ENCODE measurements around the gene BCL7C. TPM values are rescaled to one million over a fixed set of nuclear protein-coding genes. Genes with fewer than 3 reads are reported as not detected.
"Not testable (repeated sequence)": the region's sequence is repeated elsewhere in the genome, so short reads cannot be mapped to it uniquely, and the experiment has no call there.

BCL7C gene
- total RNA-seq, result 10 to 100 TPM; 25.8 to 29.3 TPM
- polyA plus RNA-seq (ENCODE audit: insufficient read length in 6 of 6), result 10 to 100 TPM; 36.0 to 50.5 (median 46.5) TPM
- long read RNA-seq, donor 1, transcript BCL7C-201 (6 exons, 1,740 nt), result major isoform, 54 of 100 reads
- long read RNA-seq, donor 1, partial matches to known transcripts, result 27 of 100 reads
- long read RNA-seq, donor 1, other reads (novel, unspliced or antisense), result 17 of 100 reads
- long read RNA-seq, donor 2, transcript BCL7C-201 (6 exons, 1,740 nt), result major isoform, 44 of 105 reads
- long read RNA-seq, donor 2, partial matches to known transcripts, result 53 of 105 reads
- long read RNA-seq, donor 2, other reads (novel, unspliced or antisense), result 5 of 105 reads
- long read RNA-seq, donor 3, transcript BCL7C-203 (6 exons, 1,603 nt), result minor isoform, 9 of 83 reads
- long read RNA-seq, donor 3, transcript BCL7C-201 (6 exons, 1,740 nt), result major isoform, 51 of 83 reads
- long read RNA-seq, donor 3, partial matches to known transcripts, result 7 of 83 reads
- long read RNA-seq, donor 3, other reads (novel, unspliced or antisense), result 16 of 83 reads
- long read RNA-seq, donor 4, transcript BCL7C-201 (6 exons, 1,740 nt), result major isoform, 13 of 18 reads
- long read RNA-seq, donor 4, partial matches to known transcripts, result 2 of 18 reads
- long read RNA-seq, donor 4, other reads (novel, unspliced or antisense), result 2 of 18 reads
- long read RNA-seq, donor 5, transcript BCL7C-201 (6 exons, 1,740 nt), result major isoform, 51 of 78 reads
- long read RNA-seq, donor 5, partial matches to known transcripts, result 24 of 78 reads
- long read RNA-seq, donor 5, other reads (novel, unspliced or antisense), result 0 of 78 reads
- long read RNA-seq, donor 6, transcript BCL7C-201 (6 exons, 1,740 nt), result major isoform, 100 of 167 reads
- long read RNA-seq, donor 6, partial matches to known transcripts, result 49 of 167 reads
- long read RNA-seq, donor 6, other reads (novel, unspliced or antisense), result 15 of 167 reads
- long read RNA-seq, donor 7, transcript BCL7C-201 (6 exons, 1,740 nt), result major isoform, 55 of 57 reads
- long read RNA-seq, donor 7, partial matches to known transcripts, result 0 of 57 reads
- long read RNA-seq, donor 7, other reads (novel, unspliced or antisense), result 0 of 57 reads
- long read RNA-seq, donor 8, transcript BCL7C-201 (6 exons, 1,740 nt), result major isoform, 45 of 61 reads
- long read RNA-seq, donor 8, transcript BCL7C-203 (6 exons, 1,603 nt), result minor isoform, 6 of 61 reads
- long read RNA-seq, donor 8, partial matches to known transcripts, result 5 of 61 reads
- long read RNA-seq, donor 8, other reads (novel, unspliced or antisense), result 5 of 61 reads
- long read RNA-seq, donor 9, partial matches to known transcripts, result 0 of 1 reads
- long read RNA-seq, donor 9, other reads (novel, unspliced or antisense), result 0 of 1 reads
- long read RNA-seq, donor 10, transcript BCL7C-201 (6 exons, 1,740 nt), result major isoform, 23 of 27 reads
- long read RNA-seq, donor 10, partial matches to known transcripts, result 1 of 27 reads
- long read RNA-seq, donor 10, other reads (novel, unspliced or antisense), result 2 of 27 reads
- long read RNA-seq, donor 11, result 0 reads
- long read RNA-seq, donor 12, transcript BCL7C-201 (6 exons, 1,740 nt), result major isoform, 29 of 32 reads
- long read RNA-seq, donor 12, partial matches to known transcripts, result 0 of 32 reads
- long read RNA-seq, donor 12, other reads (novel, unspliced or antisense), result 0 of 32 reads

GRCh38 chr16:30893744-30894539 lies at the start of gene BCL7C:
BCL7C (minus strand) TSS chr16:30894077; CDS start chr16:30893944, 133 bp downstream.
- Histone ChIP-seq H3K27ac (peak within 1 kb of the TSS; percentile 93 to 98), H3K27me3 (no peaks in the 10 kb centered on the region), H3K9me3 (no peaks in the 10 kb centered on the region), H3K36me3 (peaks cover 0 to 26% of the 10 kb centered on the region in 2 donors), H3K4me1 (peaks cover 22 to 48% of the 10 kb centered on the region in 2 donors), H3K4me3 (peak within 1 kb of the TSS; percentile 71 to 76)
- intact Hi-C loops (cut with DNase I), result no loop called here
- DNase-seq (peak; percentile 88 to 99 (median 94)), ATAC-seq (peak; percentile 83)
- TF ChIP-seq CTCF (IDR thresholded peaks at IDR 0.05), result peak; percentile 23 to 24

GRCh38 chr16:30942426-30942806 lies 48.5 kb upstream of the BCL7C start:
- intact Hi-C loops (cut with DNase I), result no loop called here
- DNase-seq, result no peak
- H3K27me3 ChIP-seq, result no peaks in the 10 kb centered on the region
- H3K36me3 ChIP-seq, result peaks cover 0 to 43% of the 10 kb centered on the region in 2 donors
- ATAC-seq, result peak; percentile 6
- no peak overlapping the region for H3K4me3 ChIP-seq
- peaks cover 4 to 25% of the 10 kb centered on the region in 2 donors for H3K4me1 ChIP-seq
- H3K27ac ChIP-seq, result peak overlapping the region in 1 of 2 donors; percentile 46
- no peaks in the 10 kb centered on the region for H3K9me3 ChIP-seq
- TF ChIP-seq CTCF (IDR thresholded peaks at IDR 0.05), result no peak

- H3K4me3 ChIP-seq, result no peak overlapping the region
- H3K27ac ChIP-seq, result peak overlapping the region in 1 of 2 donors; percentile 46
- H3K9me3 ChIP-seq, result no peaks in the 10 kb centered on the region
- intact Hi-C loops (cut with DNase I), result no loop called here
- H3K36me3 ChIP-seq, result peaks cover 0 to 43% of the 10 kb centered on the region in 2 donors
- TF ChIP-seq CTCF (IDR thresholded peaks at IDR 0.05), result peak; percentile 83 to 93
- DNase-seq (peak in 3 of 4 donors; percentile 70 to 94 (median 84)), ATAC-seq (peak; percentile 98)
- H3K27me3 ChIP-seq, result no peaks in the 10 kb centered on the region
- H3K4me1 ChIP-seq, result peaks cover 4 to 27% of the 10 kb centered on the region in 2 donors
These were observed 47.9 kb upstream of the BCL7C start for GRCh38 chr16:30941600-30942425.

GRCh38 chr16:30939571-30939970 lies 45.7 kb upstream of the BCL7C start:
- ATAC-seq; H3K27me3 ChIP-seq; H3K9me3 ChIP-seq; DNase-seq; H3K27ac ChIP-seq; intact Hi-C loops (cut with DNase I); H3K4me3 ChIP-seq: not testable (repeated sequence)
- peaks cover 4 to 27% of the 10 kb centered on the region in 2 donors for H3K4me1 ChIP-seq
- H3K36me3 ChIP-seq, result peaks cover 0 to 26% of the 10 kb centered on the region in 2 donors

Data from left lung (tissue), 14 donors.